ENCODE measurements around the gene TOMM20L.
A peak's percentile ranks its signal among the peaks of the same experiment; 100 is the strongest.
"Not testable (repeated sequence)": the region's sequence is repeated elsewhere in the genome, so short reads cannot be mapped to it uniquely, and the experiment has no call there.

The TOMM20L gene

DNA sequence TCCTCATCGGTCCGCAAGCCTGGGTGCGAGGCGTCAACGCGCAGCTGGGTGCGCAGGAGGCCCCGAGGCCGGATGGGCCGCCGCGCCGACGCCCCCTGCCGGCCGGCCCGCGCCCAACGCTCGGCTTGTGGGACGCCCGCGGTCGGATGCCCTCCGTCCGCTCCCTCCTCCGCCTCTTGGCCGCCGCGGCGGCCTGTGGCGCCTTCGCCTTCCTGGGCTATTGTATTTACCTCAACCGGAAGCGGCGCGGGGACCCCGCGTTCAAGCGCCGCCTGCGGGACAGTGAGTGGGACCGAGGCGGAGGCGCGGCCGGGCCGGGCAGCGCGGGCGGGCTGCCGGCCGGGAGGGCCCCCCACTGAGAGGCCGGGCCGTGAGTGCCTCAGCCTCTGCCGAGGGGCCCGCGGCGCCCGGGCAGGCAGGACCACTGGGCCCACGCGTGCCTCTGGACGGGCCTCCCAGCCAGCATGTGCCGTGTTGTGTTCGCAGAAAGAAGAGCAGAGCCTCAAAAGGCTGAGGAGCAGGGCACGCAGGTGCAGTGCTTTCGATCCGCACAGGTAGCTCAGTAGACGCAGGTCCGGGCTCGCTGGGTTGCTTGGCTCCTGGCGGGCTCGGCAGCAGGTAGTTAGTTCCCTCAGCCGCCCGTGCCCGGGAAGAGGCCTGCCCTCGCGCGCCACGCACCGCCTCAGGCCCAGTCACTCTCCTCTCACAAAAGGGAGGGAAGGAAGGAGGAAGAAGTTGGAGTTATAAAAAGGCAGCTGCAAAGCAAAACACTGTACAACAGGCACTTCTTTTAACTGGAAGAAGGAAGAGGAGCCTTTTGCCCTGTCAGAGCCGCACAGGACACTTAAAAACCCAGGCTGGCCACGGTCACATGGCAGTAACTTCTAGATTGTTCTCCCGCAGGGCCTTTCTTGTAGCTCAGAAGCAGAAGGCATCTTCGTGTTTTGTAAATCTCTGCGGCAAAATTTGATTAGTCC is at the start of gene TOMM20L:
Gene TOMM20L (plus strand): TSS at position 119 of the 977 bp plus-strand sequence. CDS start 28 bp downstream, at position 147.
- DNase-seq (ENCODE audit: low read depth in 1 of 2, low spot score in 1 of 2), result peak; percentile 39 to 56

DNA sequence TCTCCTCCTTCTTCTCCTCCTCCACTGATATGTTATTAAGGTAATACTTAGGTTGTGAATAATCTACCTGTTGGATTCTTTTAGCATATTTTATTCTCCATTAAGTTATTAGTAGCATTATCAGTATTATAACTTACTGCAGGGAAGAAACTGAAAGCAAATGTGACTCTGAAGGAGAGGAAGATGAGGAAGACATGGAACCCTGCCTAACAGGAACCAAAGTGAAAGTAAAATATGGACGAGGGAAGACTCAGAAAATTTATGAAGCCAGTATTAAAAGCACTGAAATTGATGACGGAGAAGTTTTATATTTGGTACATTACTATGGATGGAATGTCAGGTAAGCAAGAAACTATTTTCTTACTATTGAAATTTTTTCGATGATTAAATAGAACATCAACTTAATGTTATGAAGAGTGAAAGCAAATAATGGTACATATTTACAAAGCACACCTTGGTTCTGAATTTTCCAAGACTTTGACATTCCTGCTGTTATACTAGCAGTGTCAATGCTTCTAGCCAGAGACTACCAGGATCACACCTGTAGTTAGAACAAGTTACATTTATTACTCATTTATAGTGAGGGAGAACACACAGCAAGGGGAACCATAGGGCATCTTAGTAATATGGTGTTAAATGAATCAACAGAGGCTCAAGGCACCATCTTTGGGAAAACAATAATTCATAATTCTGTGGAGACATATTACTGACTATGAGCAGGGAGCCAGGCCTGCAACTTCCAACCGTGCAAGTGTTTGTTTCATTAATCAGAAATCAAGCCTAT is 42.0 kb upstream of the TOMM20L start:
- DNase-seq (ENCODE audit: low read depth in 1 of 2, low spot score in 1 of 2), result no peak

DNA sequence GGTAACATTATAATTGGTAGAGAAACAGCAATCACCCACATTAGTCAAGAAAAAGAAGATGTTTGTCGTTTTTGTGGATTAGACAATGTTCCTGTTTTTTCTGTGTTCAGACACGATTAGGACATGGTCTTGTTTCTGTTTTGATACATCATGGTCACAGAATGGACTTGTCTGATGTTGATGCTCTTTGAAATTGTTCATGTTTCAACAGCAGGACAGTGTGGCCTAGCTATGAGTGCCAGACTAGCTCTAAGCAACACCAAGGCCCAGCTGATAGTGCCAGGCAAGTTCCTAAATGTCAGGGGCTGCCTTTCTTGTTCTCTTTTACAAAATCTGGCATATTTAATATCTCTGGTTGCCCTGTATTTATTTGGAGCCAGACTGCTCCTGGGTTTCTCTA is 40.9 kb upstream of the TOMM20L start:
- DNase-seq (ENCODE audit: low read depth in 1 of 2, low spot score in 1 of 2), result no peak

GRCh38 chr14:58356268-58356667 is 39.5 kb upstream of the TOMM20L start:
- no peak for DNase-seq (ENCODE audit: low read depth in 1 of 2, low spot score in 1 of 2)

DNA sequence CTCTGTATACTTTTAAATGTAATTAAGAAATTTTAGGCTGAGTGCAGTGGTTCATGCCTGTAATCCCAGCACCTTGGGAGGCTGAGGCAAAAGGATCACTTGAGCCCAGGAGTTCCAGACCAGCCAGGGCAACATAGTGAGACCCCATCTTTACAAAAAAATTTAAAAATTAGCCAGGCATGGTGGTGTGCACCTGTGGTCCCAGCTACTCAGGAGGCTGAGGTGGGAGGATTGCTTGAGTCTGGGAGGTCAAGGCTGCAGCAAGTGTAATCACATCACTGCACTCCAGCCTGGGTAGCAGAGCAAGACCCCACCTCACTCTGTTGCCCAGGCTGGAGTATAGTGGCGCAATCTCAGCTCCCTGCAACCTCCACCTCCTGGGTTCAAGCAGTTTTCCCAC is 33.5 kb upstream of the TOMM20L start:
- DNase-seq (ENCODE audit: low read depth in 1 of 2, low spot score in 1 of 2), result not testable (repeated sequence)

- no peak for DNase-seq (ENCODE audit: low read depth in 1 of 2, low spot score in 1 of 2)
These were observed 32.8 kb upstream of the TOMM20L start for GRCh38 chr14:58362798-58363412.

DNA sequence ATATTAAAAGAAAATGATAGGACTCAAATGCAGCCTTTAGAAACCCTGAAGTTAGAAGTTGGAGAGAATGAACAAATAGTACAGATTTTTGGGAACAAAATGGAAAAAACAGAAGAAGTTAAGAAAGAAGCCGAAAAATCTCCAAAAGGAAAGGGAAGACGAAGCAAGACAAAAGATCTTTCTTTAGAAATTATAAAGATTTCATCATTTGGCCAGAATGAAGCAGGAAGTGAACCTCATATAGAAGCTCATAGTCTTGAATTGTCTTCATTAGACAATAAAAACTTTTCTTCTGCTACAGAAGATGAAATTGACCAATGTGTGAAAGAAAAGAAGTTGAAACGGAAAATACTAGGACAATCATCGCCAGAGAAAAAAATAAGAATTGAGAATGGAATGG is 31.4 kb upstream of the TOMM20L start:
- no peak for DNase-seq (ENCODE audit: low read depth in 1 of 2, low spot score in 1 of 2)

DNA sequence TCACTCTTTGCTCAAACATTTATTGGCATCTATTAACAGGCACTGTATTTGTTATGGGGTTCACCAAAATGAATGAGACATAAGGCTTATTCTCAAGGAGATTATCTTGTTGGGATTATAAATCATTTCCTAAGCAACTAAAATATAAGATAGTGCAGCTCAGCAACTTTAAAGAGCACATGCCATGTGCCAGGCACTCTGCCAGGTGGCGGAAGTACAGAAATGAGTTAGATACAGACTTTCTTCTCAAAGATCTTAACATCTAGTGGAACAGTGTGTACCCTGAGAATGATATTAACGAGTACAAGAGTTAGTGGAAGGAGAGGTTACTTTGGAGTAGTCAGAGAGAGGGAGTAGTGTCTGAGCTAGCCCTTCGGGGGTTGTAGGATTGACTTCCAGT is 28.4 kb upstream of the TOMM20L start:
- no peak for DNase-seq (ENCODE audit: low read depth in 1 of 2, low spot score in 1 of 2)

GRCh38 chr14:58368956-58369355 is 26.8 kb upstream of the TOMM20L start:
- DNase-seq (ENCODE audit: low read depth in 1 of 2, low spot score in 1 of 2), result no peak

- no peak for DNase-seq (ENCODE audit: low read depth in 1 of 2, low spot score in 1 of 2)
These were observed 18.9 kb upstream of the TOMM20L start for GRCh38 chr14:58376791-58377190.

DNA sequence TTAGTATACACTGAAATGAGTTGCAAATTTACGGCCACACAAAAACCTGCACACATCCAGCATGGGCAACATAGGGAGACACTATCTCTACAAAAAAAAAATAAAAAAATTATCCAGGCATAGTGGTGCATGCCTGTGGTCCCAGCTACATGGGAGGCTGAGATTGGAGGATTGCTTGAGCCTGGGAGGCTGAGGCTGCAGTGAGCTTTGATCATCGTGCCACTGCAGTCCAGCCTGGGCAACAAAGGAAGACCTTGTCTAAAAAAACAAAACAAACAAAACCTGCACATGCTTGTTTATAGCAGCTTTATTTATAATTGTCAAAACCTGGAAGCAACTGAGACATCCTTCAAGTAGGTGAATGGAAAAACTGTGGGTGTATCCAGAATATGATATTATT is 4.9 kb upstream of the TOMM20L start:
- no peak for DNase-seq (ENCODE audit: low read depth in 1 of 2, low spot score in 1 of 2)

DNA sequence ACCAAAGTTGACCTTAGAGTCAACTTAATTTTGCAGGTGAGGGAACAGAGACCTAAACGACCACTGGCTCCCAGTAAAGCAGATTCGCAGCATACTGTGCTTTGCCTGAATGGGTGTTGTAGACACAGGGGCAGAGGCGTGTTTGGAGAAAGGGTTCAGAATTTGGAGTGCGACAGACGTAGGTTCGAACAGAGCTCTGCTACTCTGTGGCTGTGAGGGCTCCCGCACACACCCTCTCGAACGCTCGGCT is 243 bp upstream of the TOMM20L start:
- no peak for DNase-seq (ENCODE audit: low read depth in 1 of 2, low spot score in 1 of 2)

DNA sequence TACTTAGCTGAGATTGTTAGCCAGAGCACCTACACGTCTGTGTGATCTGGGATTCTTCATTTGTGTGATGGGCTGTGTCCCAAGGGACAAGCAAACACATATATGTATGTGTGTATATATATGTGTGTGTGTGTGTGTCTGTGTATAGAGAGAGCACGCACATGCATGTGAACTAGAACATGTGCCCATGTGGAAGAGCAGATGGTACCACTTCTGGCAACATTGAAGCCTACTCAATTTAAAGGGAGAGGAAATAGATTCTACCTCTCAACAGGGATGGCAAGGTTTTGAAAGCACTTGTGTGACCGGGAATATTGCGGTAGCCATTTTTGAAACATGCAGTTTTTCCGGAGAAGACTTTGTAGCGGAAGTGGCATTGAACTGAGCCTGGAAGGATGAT is 1.4 kb downstream of the TOMM20L start:
- no peak for DNase-seq (ENCODE audit: low read depth in 1 of 2, low spot score in 1 of 2)

GRCh38 chr14:58398495-58398894 is 2.8 kb downstream of the TOMM20L start:
- DNase-seq (ENCODE audit: low read depth in 1 of 2, low spot score in 1 of 2), result no peak

GRCh38 chr14:58398895-58399294 is 3.2 kb downstream of the TOMM20L start:
- no peak for DNase-seq (ENCODE audit: low read depth in 1 of 2, low spot score in 1 of 2)

- DNase-seq (ENCODE audit: low read depth in 1 of 2, low spot score in 1 of 2), result no peak
These were observed 5.9 kb downstream of the TOMM20L start for GRCh38 chr14:58401587-58401986.

GRCh38 chr14:58408681-58409215 is 13.0 kb downstream of the TOMM20L start:
- DNase-seq (ENCODE audit: low read depth in 1 of 2, low spot score in 1 of 2), result no peak

- no peak for DNase-seq (ENCODE audit: low read depth in 1 of 2, low spot score in 1 of 2)
These were observed 19.1 kb downstream of the TOMM20L start for GRCh38 chr14:58414845-58415244.

GRCh38 chr14:58415636-58416547 is 20.2 kb downstream of the TOMM20L start:
- DNase-seq (ENCODE audit: low read depth in 1 of 2, low spot score in 1 of 2), result no peak

DNA sequence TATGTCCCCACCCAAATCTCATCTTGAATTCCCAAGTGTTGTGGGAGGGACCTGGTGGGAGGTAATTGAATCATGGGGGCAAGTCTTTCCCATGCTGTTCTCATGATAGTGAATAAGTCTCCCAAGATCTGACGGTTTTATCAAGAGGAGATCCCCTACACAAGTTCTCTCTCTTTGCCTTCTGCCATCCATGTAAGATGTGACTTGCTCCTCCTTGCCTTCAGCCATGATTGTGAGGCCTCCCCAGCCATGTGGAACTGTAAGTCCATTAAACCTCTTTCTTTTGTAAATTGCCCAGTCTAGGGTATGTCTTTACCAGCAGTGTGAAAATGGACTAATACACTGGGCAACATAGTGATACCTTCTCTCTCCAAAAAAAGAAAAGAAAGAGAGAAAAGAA is 21.2 kb downstream of the TOMM20L start:
- not testable (repeated sequence) for DNase-seq (ENCODE audit: low read depth in 1 of 2, low spot score in 1 of 2)
